Measurements from ENCODE around the gene PDCL3. TPM values are rescaled to one million over a fixed set of nuclear protein-coding genes. Genes with fewer than 3 reads are reported as not detected.

PDCL3 gene
- total RNA-seq, 1 donor from 2014 or later: 25.3 TPM

- H3K27me3 ChIP-seq (ENCODE audit: control insufficient read depth, insufficient read depth, low read length): no peaks in the 10 kb centered on the region
- FAIRE-seq: no peak
- no peak for TF ChIP-seq CTCF (IDR thresholded peaks at IDR 0.05; ENCODE audit: insufficient read depth, low read length, severe bottlenecking)
- H3K4me3 ChIP-seq (ENCODE audit: low read depth, low read length): no peak overlapping the region
- H3K36me3 ChIP-seq (ENCODE audit: control insufficient read depth, insufficient read depth, low read length): no peaks in the 10 kb centered on the region
- no peak for DNase-seq (ENCODE audit: low read depth)
Measured at GRCh38 chr2:100599566-100599965, 36.8 kb downstream of the PDCL3 start.

- Histone ChIP-seq H3K27me3 (ENCODE audit: control insufficient read depth, insufficient read depth, low read length) (no peaks in the 10 kb centered on the region), H3K36me3 (ENCODE audit: control insufficient read depth, insufficient read depth, low read length) (no peaks in the 10 kb centered on the region), H3K4me3 (ENCODE audit: low read depth, low read length) (no peak overlapping the region)
- no peak for FAIRE-seq
- DNase-seq (ENCODE audit: low read depth): no peak
- TF ChIP-seq CTCF (IDR thresholded peaks at IDR 0.05; ENCODE audit: insufficient read depth, low read length, severe bottlenecking): no peak
Measured at GRCh38 chr2:100601661-100602060, 38.9 kb downstream of the PDCL3 start.

GRCh38 chr2:100603414-100603813, 40.6 kb downstream of the PDCL3 start:
- H3K36me3 ChIP-seq (ENCODE audit: control insufficient read depth, insufficient read depth, low read length): no peaks in the 10 kb centered on the region
- H3K4me3 ChIP-seq (ENCODE audit: low read depth, low read length): no peak overlapping the region
- no peaks in the 10 kb centered on the region for H3K27me3 ChIP-seq (ENCODE audit: control insufficient read depth, insufficient read depth, low read length)
- FAIRE-seq (no peak), DNase-seq (ENCODE audit: low read depth) (no peak)
- no peak for TF ChIP-seq CTCF (IDR thresholded peaks at IDR 0.05; ENCODE audit: insufficient read depth, low read length, severe bottlenecking)

GRCh38 chr2:100603948-100604633, 41.3 kb downstream of the PDCL3 start:
- Histone ChIP-seq H3K27me3 (ENCODE audit: control insufficient read depth, insufficient read depth, low read length) (no peaks in the 10 kb centered on the region), H3K36me3 (ENCODE audit: control insufficient read depth, insufficient read depth, low read length) (no peaks in the 10 kb centered on the region), H3K4me3 (ENCODE audit: low read depth, low read length) (no peak overlapping the region)
- no peak for TF ChIP-seq CTCF (IDR thresholded peaks at IDR 0.05; ENCODE audit: insufficient read depth, low read length, severe bottlenecking)
- no peak for FAIRE-seq
- DNase-seq (ENCODE audit: low read depth): no peak

- Histone ChIP-seq H3K4me3 (ENCODE audit: low read depth, low read length) (no peak overlapping the region), H3K27me3 (ENCODE audit: control insufficient read depth, insufficient read depth, low read length) (no peaks in the 10 kb centered on the region), H3K36me3 (ENCODE audit: control insufficient read depth, insufficient read depth, low read length) (no peaks in the 10 kb centered on the region)
- DNase-seq (ENCODE audit: low read depth) (no peak), FAIRE-seq (no peak)
- TF ChIP-seq CTCF (IDR thresholded peaks at IDR 0.05; ENCODE audit: insufficient read depth, low read length, severe bottlenecking): no peak
Measured at GRCh38 chr2:100606332-100606725, 43.5 kb downstream of the PDCL3 start.
